Measurements from ENCODE around the gene GALK1. TPM values are rescaled to one million over a fixed set of nuclear protein-coding genes. Genes with fewer than 3 reads are reported as not detected.

GALK1 gene
- total and polyA plus RNA-seq, 9 of the 15 experiments (the other 6 are each of a cell fraction or from before 2014, with no cell fraction given): 0.45 to 51.6 (median 17.4) TPM

GRCh38 chr17:75778861-75779249 is 13.9 kb upstream of the GALK1 start (continued):
- no peak for TF ChIP-seq E2F4 (CRISPR knock-in tag; IDR thresholded peaks at IDR 0.05; ENCODE audit: low read depth)
- no peak for TF ChIP-seq SRSF9 (IDR thresholded peaks at IDR 0.05; ENCODE audit: borderline replicate concordance, low read depth, low read length)
- no peak for TF ChIP-seq TCF7L2 (IDR thresholded peaks at IDR 0.05; ENCODE audit: low read depth, low read length)
- TF ChIP-seq ZNF589 (CRISPR knock-in tag; IDR thresholded peaks at IDR 0.05; ENCODE audit: low read depth): no peak
- no peak for TF ChIP-seq KLF1 (tag; IDR thresholded peaks at IDR 0.05)
- no peak for TF ChIP-seq SAP30 (IDR thresholded peaks at IDR 0.05; ENCODE audit: borderline replicate concordance, insufficient read depth, low read depth, low read length, poor library complexity, severe bottlenecking)
- no peak for TF ChIP-seq GATAD2A (IDR thresholded peaks at IDR 0.05)
- TF ChIP-seq ZNF217 (CRISPR knock-in tag; IDR thresholded peaks at IDR 0.05): no peak
- no peak for TF ChIP-seq SP2 (IDR thresholded peaks at IDR 0.05; ENCODE audit: extremely low read depth, low read depth, low read length, poor library complexity, severe bottlenecking)
- TF ChIP-seq PRPF4 (IDR thresholded peaks at IDR 0.05; ENCODE audit: insufficient read depth, low read depth, low read length, poor library complexity, severe bottlenecking): no peak
- TF ChIP-seq ZNF263 (CRISPR knock-in tag; IDR thresholded peaks at IDR 0.05; ENCODE audit: borderline replicate concordance): no peak

All from K562 (cell line).